Measurements from ENCODE around the gene SIGLEC5.

The SIGLEC5 gene

GRCh38 chr19:51621178-51621577 is 9.0 kb downstream of the SIGLEC5 start:
- Histone ChIP-seq H2AFZ (ENCODE audit: low read depth, low read length, severe bottlenecking) (no peak overlapping the region), H3K4me2 (ENCODE audit: low read depth, low read length, poor library complexity, severe bottlenecking) (no peak overlapping the region), H3K36me3 (ENCODE audit: low read length) (no peaks in the 10 kb centered on the region), H3F3A (ENCODE audit: insufficient read depth) (peaks cover 6% of the 10 kb centered on the region; the same call in 1 of the 2 replicates), H3K27ac (ENCODE audit: low read depth, low read length) (no peak overlapping the region), H3K9me2 (replicated peaks; ENCODE audit: insufficient read depth, low read length) (no peaks in the 10 kb centered on the region), H3K9me3 (ENCODE audit: insufficient read depth, low read length) (no peaks in the 10 kb centered on the region), H3K4me3 (ENCODE audit: insufficient read depth, low read length, poor library complexity, severe bottlenecking) (no peak overlapping the region), H4K20me1 (ENCODE audit: low read depth, low read length) (no peaks in the 10 kb centered on the region), H3K27me3 (ENCODE audit: low read length) (no peaks in the 10 kb centered on the region), H3K9ac (ENCODE audit: low read length) (no peak overlapping the region), H3K79me2 (ENCODE audit: insufficient read depth, low read length) (no peaks in the 10 kb centered on the region)
- TF ChIP-seq EZH2phosphoT487 (conservative IDR thresholded peaks at IDR 0.05; ENCODE audit: low read length) (no peak), CTCF (IDR thresholded peaks at IDR 0.05; ENCODE audit: insufficient read depth, low read length, poor library complexity, severe bottlenecking) (no peak)

GRCh38 chr19:51615991-51616390 is 14.2 kb downstream of the SIGLEC5 start:
- H3K9me3 ChIP-seq (ENCODE audit: insufficient read depth, low read length): no peaks in the 10 kb centered on the region
- H3K4me3 ChIP-seq (ENCODE audit: insufficient read depth, low read length, poor library complexity, severe bottlenecking): no peak overlapping the region
- H3K36me3 ChIP-seq (ENCODE audit: low read length): no peaks in the 10 kb centered on the region
- H3K9me2 ChIP-seq (replicated peaks; ENCODE audit: insufficient read depth, low read length): no peaks in the 10 kb centered on the region
- H2AFZ ChIP-seq (ENCODE audit: low read depth, low read length, severe bottlenecking): no peak overlapping the region
- H3K79me2 ChIP-seq (ENCODE audit: insufficient read depth, low read length): no peaks in the 10 kb centered on the region
- no peaks in the 10 kb centered on the region for H3K27me3 ChIP-seq (ENCODE audit: low read length)
- H3K4me2 ChIP-seq (ENCODE audit: low read depth, low read length, poor library complexity, severe bottlenecking): no peak overlapping the region
- H3F3A ChIP-seq (ENCODE audit: insufficient read depth): no peaks in the 10 kb centered on the region
- H4K20me1 ChIP-seq (ENCODE audit: low read depth, low read length): no peaks in the 10 kb centered on the region
- TF ChIP-seq CTCF (IDR thresholded peaks at IDR 0.05; ENCODE audit: insufficient read depth, low read length, poor library complexity, severe bottlenecking) (no peak), EZH2phosphoT487 (conservative IDR thresholded peaks at IDR 0.05; ENCODE audit: low read length) (no peak)
- no peak overlapping the region for H3K9ac ChIP-seq (ENCODE audit: low read length)
- no peak overlapping the region for H3K27ac ChIP-seq (ENCODE audit: low read depth, low read length)

GRCh38 chr19:51614789-51615188 is 15.4 kb downstream of the SIGLEC5 start:
- Histone ChIP-seq H3K27ac (ENCODE audit: low read depth, low read length) (no peak overlapping the region), H3K36me3 (ENCODE audit: low read length) (no peaks in the 10 kb centered on the region), H3K4me3 (ENCODE audit: insufficient read depth, low read length, poor library complexity, severe bottlenecking) (no peak overlapping the region), H2AFZ (ENCODE audit: low read depth, low read length, severe bottlenecking) (no peak overlapping the region), H3K9me3 (ENCODE audit: insufficient read depth, low read length) (no peaks in the 10 kb centered on the region), H4K20me1 (ENCODE audit: low read depth, low read length) (no peaks in the 10 kb centered on the region), H3K9me2 (replicated peaks; ENCODE audit: insufficient read depth, low read length) (no peaks in the 10 kb centered on the region), H3K27me3 (ENCODE audit: low read length) (no peaks in the 10 kb centered on the region), H3K79me2 (ENCODE audit: insufficient read depth, low read length) (no peaks in the 10 kb centered on the region), H3K4me2 (ENCODE audit: low read depth, low read length, poor library complexity, severe bottlenecking) (no peak overlapping the region), H3F3A (ENCODE audit: insufficient read depth) (no peaks in the 10 kb centered on the region), H3K9ac (ENCODE audit: low read length) (no peak overlapping the region)
- TF ChIP-seq CTCF (IDR thresholded peaks at IDR 0.05; ENCODE audit: insufficient read depth, low read length, poor library complexity, severe bottlenecking) (no peak), EZH2phosphoT487 (conservative IDR thresholded peaks at IDR 0.05; ENCODE audit: low read length) (no peak)
